ENCODE results near the gene MED25.

GRCh38 chr19:49806620-49806959 is 11.5 kb upstream of the MED25 start:
- TF ChIP-seq TARDBP (IDR thresholded peaks at IDR 0.05) = no peak
- no peak for TF ChIP-seq SUZ12 (IDR thresholded peaks at IDR 0.05)
- no peak for TF ChIP-seq ELF4 (IDR thresholded peaks at IDR 0.05)
- TF ChIP-seq SP1 (IDR thresholded peaks at IDR 0.05) = no peak
- no peak for TF ChIP-seq HDGF (IDR thresholded peaks at IDR 0.05; ENCODE audit: borderline replicate concordance)
